Heart left ventricle (tissue), 16 donors: ENCODE measurements around the gene MSI2. TPM values are rescaled to one million over a fixed set of nuclear protein-coding genes. Genes with fewer than 3 reads are reported as not detected.

Experiments used
- ATAC-seq, 4 donors: fragments of 200-7000 bp; cut with Tn5 transposase; one replicate each; pipeline ENCODE4 v1.9.1; 2020 to 2022; ENCODE audit warnings: moderate library complexity in 4 of 4, mild to moderate bottlenecking in 3 of 4, moderate number of reproducible peaks in 1 of 4
- DNase-seq, 5 donors: peaks; one replicate each; pipeline ENCODE4 v3.0.0-alpha.2; 2020
- H3K27ac ChIP-seq, 12 donors: fragments of 200-600 bp; sonication (generic) in 4 of 12; one replicate each; pipeline versions ENCODE4 v1.5.0 to v1.8.0; 2016 to 2022; ENCODE audit warnings: mild to moderate bottlenecking in 2 of 12
- H3K27me3 ChIP-seq, 9 donors: fragments of 200-600 bp; sonication (generic) in 2 of 9; one replicate each; pipeline versions ENCODE4 v1.5.1 to v1.8.0; 2016 to 2022; ENCODE audit warnings: mild to moderate bottlenecking in 3 of 9
- H3K36me3 ChIP-seq, 9 donors: fragments of 200-600 bp; sonication (generic) in 2 of 9; one replicate each; pipeline versions ENCODE4 v1.5.0 to v1.8.0; 2018 to 2022; ENCODE audit warnings: mild to moderate bottlenecking in 2 of 9
- H3K4me1 ChIP-seq, 12 donors: fragments of 200-600 bp; sonication (generic) in 4 of 12; one replicate each; pipeline versions ENCODE4 v1.5.0 to v1.8.0; 2016 to 2022; ENCODE audit warnings: mild to moderate bottlenecking in 3 of 12
- H3K4me3 ChIP-seq, 12 donors: fragments of 200-600 bp; sonication (generic) in 4 of 12; one replicate each; pipeline versions ENCODE4 v1.5.0 to v1.8.0; 2017 to 2022; ENCODE audit warnings: mild to moderate bottlenecking in 9 of 12, moderate library complexity in 4 of 12
- H3K9me3 ChIP-seq, 12 donors: fragments of 200-600 bp; sonication (generic) in 4 of 12; one replicate each; pipeline versions ENCODE4 v1.5.0 to v1.8.0; 2016 to 2022; ENCODE audit warnings: mild to moderate bottlenecking in 1 of 12
- CTCF ChIP-seq, 12 donors: fragments of 200-600 bp; sonication (generic) in 4 of 12; IDR thresholded peaks; one replicate each; pipeline versions ENCODE4 v1.5.0 to v1.8.0; 2018 to 2022; ENCODE audit warnings: antibody characterized with exemption in 12 of 12, mild to moderate bottlenecking in 5 of 12
- POLR2A ChIP-seq, 2 donors: fragments of 450-650 bp; IDR thresholded peaks; one replicate each; pipeline ENCODE4 v1.6.1; 2017; ENCODE audit warnings: antibody characterized with exemption in 2 of 2, mild to moderate bottlenecking in 2 of 2, moderate library complexity in 2 of 2
- WGBS, 4 donors: extraction: QIAGEN DNeasy Blood & Tissue Kit in 2 of 4; methylation state at CpG; one replicate each; pipeline versions ENCODE4 v1.1.5 to v1.1.7; 2013 to 2018; 5-methylcytosine and 5-hydroxymethylcytosine counted together
- intact Hi-C, 10 donors: fragments of 100-400 bp; cut with DNase I; formaldehyde crosslinking; loops; one replicate each; pipeline versions ENCODE4 v1.11.1 to v1.14.2; 2022
- polyA plus RNA-seq, 2 donors: library from polyadenylated mRNA; stranded (reverse); fragments of 200-250 nt; gene quantifications; one replicate each; pipeline ENCODE4 v1.2.3, GENCODE V29; 2013
- total RNA-seq, 9 donors: library from RNA; depleted of rRNA in 2 of 9; stranded (reverse); fragments of >200 nt in 2 of 9; fragmentation: NEBNext Ultra II Directional in 3 of 9; extraction: Animal tissue kit (Norgen Biotek cat#: 25700) in 3 of 9; gene quantifications; one replicate each; pipeline versions ENCODE4 v1.1.0 to v1.2.4, GENCODE V29; 2016 to 2023
- donor health status: ischemic (EF 13 %, LVEDD 7.1; RV severe dilation, severe dysfunction).
- donor health status: healthy with polysubstance abuse.
- donor health status: DM: no; HTN: yes; CAD: no.
- donor health status: DM: no; HTN: no; CAD: no.
- donor health status: ischemic (EF 25% LVEDD 6.9; RV normal size, moderate dysfunction).
- donor health status: ischemic (EF 25% LVEDD 5.7; RV mildly dilated, moderate dysfunction).
- donor health status: healthy.
- donor health status: DM: yes; HTN: yes; CAD: no.
- donor health status: ischemic (EF 35%, LVEDD 5.7; RV mildly dilated, moderate dysfunction).
- donor health status: nonischemic (EF 11% LVEDD 7.7; RV severe dilation, severe dysfunction).
- donor health status: DM: yes; HTN: yes; CAD: no.
- donor health status: PGD.
- donor health status: ischemic (EF 29% LVEDD 5.4; RV normal size, mild dysfunction).
- donor health status: nonischemic (EF 23%, LVEDD 6.1; RV moderate dilation, normal function).

Gene MSI2
- total and polyA plus RNA-seq, 11 donors: 35.9 to 120 (median 104) TPM

GRCh38 chr17:57588086-57588485 lies 331.8 kb downstream of the MSI2 start:
- no peaks in the 10 kb centered on the region for H3K9me3 ChIP-seq
- WGBS, 4 donors: 87 to 90% (median 89%) methylated on average over 5 of the region's 5 CpGs

GRCh38 chr17:57589151-57590034 lies 333.1 kb downstream of the MSI2 start:
- Histone ChIP-seq H3K27ac (no peak overlapping the region), H3K4me1 (peaks cover 0 to 26% (median 7%) of the 10 kb centered on the region in 12 donors), H3K27me3 (no peaks in the 10 kb centered on the region), H3K9me3 (peaks cover 0 to under 1% (median 0%) of the 10 kb centered on the region in 12 donors), H3K4me3 (no peak overlapping the region), H3K36me3 (no peaks in the 10 kb centered on the region)
- WGBS, 4 donors: 87 to 95% (median 91%) methylated on average over 15 of the region's 15 CpGs
- DNase-seq (no peak), ATAC-seq (no peak)
- TF ChIP-seq POLR2A (IDR thresholded peaks at IDR 0.05) (no peak), CTCF (IDR thresholded peaks at IDR 0.05) (no peak)
- intact Hi-C loops: loop anchor here in 6 of 10 donors (10.0 kb wide), 5 partner anchors 145 to 345 kb away; partner anchors contain the start of gene CCDC182 (in 5 of the 6)

More at GRCh38 chr17:57588086-57588485, 331.8 kb downstream of the MSI2 start:
- intact Hi-C loops: no loop called here
- Histone ChIP-seq H3K4me3 (no peak overlapping the region), H3K36me3 (no peaks in the 10 kb centered on the region), H3K27ac (no peak overlapping the region), H3K4me1 (peaks cover 0 to 16% (median 6%) of the 10 kb centered on the region in 12 donors), H3K27me3 (no peaks in the 10 kb centered on the region)
- ATAC-seq: no peak
- no peak for TF ChIP-seq CTCF (IDR thresholded peaks at IDR 0.05)
- no peak for TF ChIP-seq POLR2A (IDR thresholded peaks at IDR 0.05)
- DNase-seq: no peak

- no peak overlapping the region for H3K4me3 ChIP-seq
- no peak overlapping the region for H3K27ac ChIP-seq
- H3K4me1 ChIP-seq: peaks cover 0 to 35% (median 18%) of the 10 kb centered on the region in 12 donors
- no peak for DNase-seq
- TF ChIP-seq CTCF (IDR thresholded peaks at IDR 0.05) (no peak), POLR2A (IDR thresholded peaks at IDR 0.05) (no peak)
- H3K36me3 ChIP-seq: no peaks in the 10 kb centered on the region
- no peaks in the 10 kb centered on the region for H3K27me3 ChIP-seq
- ATAC-seq: no peak
- intact Hi-C loops: loop anchor here in 6 of 10 donors (10.0 kb wide), 5 partner anchors 149 to 349 kb away; partner anchors contain the start of gene CCDC182 (in 5 of the 6)
- 84 to 95% (median 90%) methylated on average over 14 of the region's 14 CpGs for WGBS, 4 donors
- H3K9me3 ChIP-seq: peaks cover 0 to 13% (median 0%) of the 10 kb centered on the region in 12 donors
Measured at GRCh38 chr17:57593739-57594462, 337.6 kb downstream of the MSI2 start.

- no peaks in the 10 kb centered on the region for H3K27me3 ChIP-seq
- H3K36me3 ChIP-seq: no peaks in the 10 kb centered on the region
- DNase-seq (no peak), ATAC-seq (no peak)
- H3K9me3 ChIP-seq: peaks cover 0 to 13% (median 0%) of the 10 kb centered on the region in 12 donors
- H3K4me3 ChIP-seq: no peak overlapping the region
- H3K4me1 ChIP-seq: peaks cover 0 to 36% (median 21%) of the 10 kb centered on the region in 12 donors
- no peak overlapping the region for H3K27ac ChIP-seq
- WGBS, 4 donors: 95 to 100% (median 97%) methylated on average over 5 of the region's 5 CpGs
- intact Hi-C loops: loop anchor here (5.0 to 10.0 kb wide), 11 partner anchors 78 to 352 kb away; partner anchors contain the start of gene CCDC182 (in 8 of the 10)
- no peak for TF ChIP-seq POLR2A (IDR thresholded peaks at IDR 0.05)
- no peak for TF ChIP-seq CTCF (IDR thresholded peaks at IDR 0.05)
Measured at GRCh38 chr17:57594767-57595166, 338.4 kb downstream of the MSI2 start.
